HL-60/S4 treated with phorbol 12-myristate 13-acetate at 8.2 ng/mL for 4 days and 3 days (cell line): ENCODE results near the gene PDIK1L.

Experiments
- in situ Hi-C: fragments of 300-500 bp; cut with MboI; formaldehyde crosslinking; loops from 2 replicates; pipeline ENCODE4 v1.15.0; 2022; ENCODE audit warnings: low sequenced_read_pairs

Gene PDIK1L

GRCh38 chr1:26111530-26112406 is at the start of gene PDIK1L:
PDIK1L (plus strand) TSS chr1:26111824; CDS start chr1:26114309, 2,485 bp downstream.
- in situ Hi-C loops, result no loop called here

GRCh38 chr1:26064553-26064952 is 47.1 kb upstream of the PDIK1L start:
- in situ Hi-C loops, result no loop called here

GRCh38 chr1:26066160-26066559 is 45.5 kb upstream of the PDIK1L start:
- in situ Hi-C loops, result no loop called here

GRCh38 chr1:26066857-26067256 is 44.8 kb upstream of the PDIK1L start:
- in situ Hi-C loops, result no loop called here

GRCh38 chr1:26067432-26067911 is 44.2 kb upstream of the PDIK1L start, which contains the start of gene TRIM63:
TRIM63 (minus strand) TSS chr1:26067630; CDS start chr1:26067494, 136 bp downstream.
- in situ Hi-C loops, result no loop called here

GRCh38 chr1:26069941-26070295 is 41.7 kb upstream of the PDIK1L start:
- in situ Hi-C loops, result no loop called here

GRCh38 chr1:26070296-26070962 is 41.2 kb upstream of the PDIK1L start:
- in situ Hi-C loops, result no loop called here

- in situ Hi-C loops, result no loop called here
These were observed 40.7 kb upstream of the PDIK1L start for GRCh38 chr1:26070963-26071342.

GRCh38 chr1:26072305-26072704 is 39.3 kb upstream of the PDIK1L start:
- in situ Hi-C loops, result no loop called here

- in situ Hi-C loops, result no loop called here
These were observed 36.0 kb upstream of the PDIK1L start for GRCh38 chr1:26075421-26076144.

GRCh38 chr1:26077524-26077923 is 34.1 kb upstream of the PDIK1L start:
- in situ Hi-C loops, result no loop called here

GRCh38 chr1:26078286-26079177 is 33.1 kb upstream of the PDIK1L start:
- in situ Hi-C loops, result no loop called here

GRCh38 chr1:26079178-26079563 is 32.5 kb upstream of the PDIK1L start:
- in situ Hi-C loops, result no loop called here

- in situ Hi-C loops, result no loop called here
These were observed 31.4 kb upstream of the PDIK1L start for GRCh38 chr1:26079960-26080814.

- in situ Hi-C loops, result no loop called here
These were observed 30.2 kb upstream of the PDIK1L start for GRCh38 chr1:26081267-26082019.

- in situ Hi-C loops, result no loop called here
These were observed 29.6 kb upstream of the PDIK1L start for GRCh38 chr1:26082020-26082350.

- in situ Hi-C loops, result no loop called here
These were observed 28.4 kb upstream of the PDIK1L start for GRCh38 chr1:26083208-26083607.

- in situ Hi-C loops, result no loop called here
These were observed 27.5 kb upstream of the PDIK1L start for GRCh38 chr1:26084091-26084561.

- in situ Hi-C loops, result no loop called here
These were observed 26.8 kb upstream of the PDIK1L start for GRCh38 chr1:26084844-26085243.
